HCT116 (cell line): ENCODE results near the gene RCOR1. TPM values are rescaled to one million over a fixed set of nuclear protein-coding genes. Genes with fewer than 3 reads are reported as not detected.

Experiments used
- ATAC-seq: fragments of 200-7000 bp; cut with Tn5 transposase; 2 replicates; pipeline ENCODE4 v1.9.1; 2020; ENCODE audit warnings: mild to moderate bottlenecking, moderate library complexity
- BruUV-seq: library from RNA; stranded (reverse); fragments of 400-500 nt; replicated peaks from 2 replicates; lab custom pipeline; 2021; lab: Mats Ljungman, UMichigan
- CTCF ChIA-PET: fragments of 300-600 bp; sonication (Branson Sonifier 250); formaldehyde crosslinking; loops from one replicate; lab custom pipeline; 2021; ENCODE audit warnings: antibody characterized with exemption; lab: Charles Lee
- POLR2A ChIA-PET: fragments of 300-600, 350-600 bp; sonication (Branson Sonifier 250); formaldehyde crosslinking; loops from one replicate; lab custom pipeline; 2021; ENCODE audit warnings: antibody characterized with exemption; lab: Charles Lee
- RAD21 ChIA-PET, 2 experiments: fragments of 300-600 bp; sonication (Branson Sonifier 250); formaldehyde crosslinking; loops; one replicate each; lab custom pipeline; 2023; ENCODE audit warnings: low total read pairs in 2 of 2; ENCODE audit not compliant: uncharacterized antibody in 2 of 2, unreplicated experiment in 2 of 2, low non-redundant PET in 1 of 2; lab: Charles Lee
- DNase-seq: peaks from one replicate; pipeline ENCODE4 v3.0.0-alpha.2; 2010; ENCODE audit warnings: low read depth, low spot score
- H2AFZ ChIP-seq: fragments of 200-600 bp; shearing (Covaris generic), sonication (generic); 2 replicates; pipeline ENCODE4 v1.6.1; 2017; ENCODE audit warnings: low read depth, mixed run types, mixed read lengths, antibody characterized with exemption, low read length; ENCODE audit not compliant: poor library complexity, severe bottlenecking
- H3K27ac ChIP-seq: 2 replicates; pipeline ENCODE4 v1.5.1; 2012; ENCODE audit warnings: low read depth, low read length
- H3K27me3 ChIP-seq: fragments of 200-600 bp; sonication (generic); 2 replicates; pipeline ENCODE4 v1.6.1; 2016; ENCODE audit warnings: mixed run types, low read length, mixed read lengths; ENCODE audit not compliant: insufficient read depth
- H3K36me3 ChIP-seq, 2 experiments: fragments of 200-500 bp in 1 of 2; fragments of 200-600 bp in 1 of 2; sonication (Bioruptor generic) in 1 of 2; sonication (generic) in 1 of 2; 2 replicates each; pipeline versions ENCODE4 v1.5.1 to v1.6.1; 2014 to 2016; ENCODE audit warnings: low read length in 2 of 2, inconsistent platforms in 1 of 2, mixed read lengths in 1 of 2, mixed run types in 1 of 2; ENCODE audit not compliant: insufficient read depth in 2 of 2, control insufficient read depth in 1 of 2
- H3K4me1 ChIP-seq, 2 experiments: fragments of 200-600 bp in 1 of 2; sonication (generic) in 1 of 2; 2 replicates each; pipeline versions ENCODE4 v1.5.1 to v1.6.1; 2012 to 2017; ENCODE audit warnings: low read length in 2 of 2, inconsistent platforms in 1 of 2, mild to moderate bottlenecking in 1 of 2, mixed read lengths in 1 of 2, mixed run types in 1 of 2, moderate library complexity in 1 of 2; ENCODE audit not compliant: insufficient read depth in 2 of 2, control insufficient read depth in 1 of 2
- H3K4me2 ChIP-seq: fragments of 200-600 bp; sonication (generic); 2 replicates; pipeline ENCODE4 v1.6.1; 2017; ENCODE audit warnings: mixed run types, low read length, mixed read lengths
- H3K4me3 ChIP-seq, 2 experiments: fragments of 200-600 bp in 1 of 2; sonication (generic) in 1 of 2; replicated peaks in 1 of 2; 2 replicates each; pipeline ENCODE4 v1.5.1; 2011 to 2016; ENCODE audit warnings: low read length in 2 of 2, control low read depth in 1 of 2, low read depth in 1 of 2, mild to moderate bottlenecking in 1 of 2, mixed read lengths in 1 of 2, mixed run types in 1 of 2
- H3K79me2 ChIP-seq: fragments of 200-600 bp; sonication (generic); 2 replicates; pipeline ENCODE4 v1.6.1; 2017; ENCODE audit warnings: mild to moderate bottlenecking, mixed run types, low read length, moderate library complexity, mixed read lengths; ENCODE audit not compliant: insufficient read depth
- H3K9ac ChIP-seq: fragments of 200-600 bp; sonication (generic); 2 replicates; pipeline ENCODE4 v1.6.1; 2016; ENCODE audit warnings: low read length, mixed read lengths
- H3K9me2 ChIP-seq: fragments of 200-600 bp; sonication (generic), shearing (Covaris generic); 2 replicates; pipeline ENCODE4 v1.6.1; 2017; ENCODE audit warnings: mixed run types, mild to moderate bottlenecking, moderate library complexity; ENCODE audit not compliant: insufficient read depth
- H3K9me3 ChIP-seq, 2 experiments: fragments of 200-500 bp in 1 of 2; fragments of 200-600 bp in 1 of 2; sonication (Bioruptor generic) in 1 of 2; sonication (generic) in 1 of 2; 2 replicates each; pipeline ENCODE4 v1.6.1; 2014 to 2017; ENCODE audit warnings: low read length in 2 of 2, mixed read lengths in 2 of 2, inconsistent platforms in 1 of 2, low read depth in 1 of 2, mild to moderate bottlenecking in 1 of 2, mixed run types in 1 of 2, moderate library complexity in 1 of 2; ENCODE audit not compliant: control insufficient read depth in 1 of 2, insufficient read depth in 1 of 2
- H4K20me1 ChIP-seq: fragments of 200-600 bp; sonication (generic), shearing (Covaris generic); 2 replicates; pipeline ENCODE4 v1.6.1; 2017; ENCODE audit warnings: mixed run types, mild to moderate bottlenecking, moderate library complexity; ENCODE audit not compliant: insufficient read depth
- CBX3 ChIP-seq: IDR thresholded peaks from 2 replicates; pipeline ENCODE4 v1.6.1; 2012; ENCODE audit warnings: low read depth
- EGR1 ChIP-seq: IDR thresholded peaks from 2 replicates; pipeline ENCODE4 v1.6.1; 2012; ENCODE audit warnings: low read depth
- EZH2 ChIP-seq: fragments of 200-600 bp; sonication (generic); IDR thresholded peaks from 2 replicates; pipeline ENCODE4 v1.6.1; 2017; ENCODE audit warnings: antibody characterized with exemption, mixed run types
- EZH2phosphoT487 ChIP-seq: fragments of 200-600 bp; IDR thresholded peaks from 2 replicates; pipeline ENCODE4 v1.6.1; 2018; ENCODE audit warnings: antibody characterized with exemption, borderline replicate concordance
- FOSL1 ChIP-seq: IDR thresholded peaks from 2 replicates; pipeline ENCODE4 v1.6.1; 2012; ENCODE audit warnings: low read depth
- JUND ChIP-seq: IDR thresholded peaks from 2 replicates; pipeline ENCODE4 v1.6.1; 2012
- POLR2A ChIP-seq: IDR thresholded peaks from 2 replicates; pipeline ENCODE4 v1.7.0; 2011; ENCODE audit warnings: borderline replicate concordance; ENCODE audit not compliant: insufficient read depth, insufficient read length; ENCODE audit errors: extremely low read depth
- POLR2AphosphoS5 ChIP-seq: IDR thresholded peaks from 2 replicates; pipeline ENCODE4 v1.6.1; 2011; ENCODE audit warnings: mild to moderate bottlenecking, low read depth, low read length, moderate library complexity
- SIN3A ChIP-seq: IDR thresholded peaks from 2 replicates; pipeline ENCODE4 v1.6.1; 2012; ENCODE audit warnings: low read depth
- SP1 ChIP-seq: IDR thresholded peaks from 2 replicates; pipeline ENCODE4 v1.6.1; 2012; ENCODE audit warnings: low read depth
- SRF ChIP-seq: IDR thresholded peaks from 2 replicates; pipeline ENCODE4 v1.6.1; 2012; ENCODE audit warnings: low read depth
- TCF7L2 ChIP-seq: IDR thresholded peaks from 2 replicates; pipeline ENCODE4 v1.7.0; 2011; ENCODE audit warnings: borderline replicate concordance, inconsistent platforms; ENCODE audit not compliant: insufficient read depth, insufficient read length; ENCODE audit errors: extremely low read depth
- YY1 ChIP-seq: IDR thresholded peaks from 2 replicates; pipeline ENCODE4 v1.6.1; 2011; ENCODE audit warnings: low read length, low read depth, moderate library complexity, mild to moderate bottlenecking; ENCODE audit not compliant: insufficient replicate concordance; ENCODE audit errors: extremely low read depth
- ZNF274 ChIP-seq: fragments of 200-500 bp; sonication (Bioruptor generic); IDR thresholded peaks from 2 replicates; pipeline ENCODE4 v1.6.1; 2014; ENCODE audit warnings: mild to moderate bottlenecking, low read depth, low read length, inconsistent platforms
- intact Hi-C: fragments of 100-400 bp; cut with micrococcal nuclease; formaldehyde crosslinking; loops from 2 replicates; pipeline ENCODE4 v1.10.0; 2022
- total RNA-seq: library from RNA; stranded (reverse); gene quantifications from one replicate; pipeline ENCODE4 v1.2.1, GENCODE V29; 2021; ENCODE audit not compliant: unreplicated experiment
- TF ChIP-seq, protein P1 (sequence below): IDR thresholded peaks from 2 replicates; pipeline ENCODE4 v1.6.1; 2012
- TF ChIP-seq, protein P2 (sequence below): IDR thresholded peaks from 2 replicates; pipeline ENCODE4 v1.6.1; 2012
- TF ChIP-seq, protein P3 (sequence below): IDR thresholded peaks from 2 replicates; pipeline ENCODE4 v1.6.1; 2011; ENCODE audit warnings: mild to moderate bottlenecking, low read length, moderate library complexity; ENCODE audit not compliant: insufficient replicate concordance; ENCODE audit errors: extremely low read depth

Gene RCOR1
- total RNA-seq, 1 experiment from 2014 or later, result 30.7 TPM

DNA sequence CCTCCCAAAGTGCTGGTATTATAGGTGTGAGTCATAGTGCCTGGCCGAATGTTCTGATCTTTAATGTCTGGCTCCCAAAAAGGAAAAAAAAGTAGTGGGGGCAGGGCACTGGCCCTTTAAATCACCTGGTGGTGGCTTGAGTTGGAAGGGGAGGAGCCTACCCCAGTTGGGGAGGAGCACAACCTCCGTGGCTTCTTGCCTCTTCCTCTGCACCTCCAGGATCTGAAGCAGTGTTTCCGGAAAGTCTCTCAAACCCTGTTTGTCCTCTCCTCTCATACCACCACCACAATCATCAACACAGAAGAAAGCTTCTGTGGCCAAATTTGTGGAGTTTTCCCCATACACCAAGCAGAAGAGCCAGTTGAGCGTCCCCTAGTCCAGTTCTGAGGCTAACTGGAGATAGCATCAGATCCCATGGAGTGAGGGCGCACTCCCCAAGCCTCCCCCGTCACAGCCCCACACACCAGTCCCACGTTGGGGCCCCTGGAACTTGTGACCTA, 24.3 kb upstream of the RCOR1 start (continued):
- TF ChIP-seq, protein P1, sequence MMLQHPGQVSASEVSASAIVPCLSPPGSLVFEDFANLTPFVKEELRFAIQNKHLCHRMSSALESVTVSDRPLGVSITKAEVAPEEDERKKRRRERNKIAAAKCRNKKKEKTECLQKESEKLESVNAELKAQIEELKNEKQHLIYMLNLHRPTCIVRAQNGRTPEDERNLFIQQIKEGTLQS, result no peak
- no peak for TF ChIP-seq EGR1
- TF ChIP-seq EZH2phosphoT487, result no peak
- TF ChIP-seq CBX3, result no peak
- TF ChIP-seq YY1, result no peak
- peak; percentile 31 for TF ChIP-seq TCF7L2
- TF ChIP-seq EZH2, result no peak
- TF ChIP-seq SP1, result peak; percentile 50
- TF ChIP-seq SIN3A, result no peak
- TF ChIP-seq, protein P2, sequence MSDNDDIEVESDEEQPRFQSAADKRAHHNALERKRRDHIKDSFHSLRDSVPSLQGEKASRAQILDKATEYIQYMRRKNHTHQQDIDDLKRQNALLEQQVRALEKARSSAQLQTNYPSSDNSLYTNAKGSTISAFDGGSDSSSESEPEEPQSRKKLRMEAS, result no peak
- no peak for TF ChIP-seq ZNF274

DNA sequence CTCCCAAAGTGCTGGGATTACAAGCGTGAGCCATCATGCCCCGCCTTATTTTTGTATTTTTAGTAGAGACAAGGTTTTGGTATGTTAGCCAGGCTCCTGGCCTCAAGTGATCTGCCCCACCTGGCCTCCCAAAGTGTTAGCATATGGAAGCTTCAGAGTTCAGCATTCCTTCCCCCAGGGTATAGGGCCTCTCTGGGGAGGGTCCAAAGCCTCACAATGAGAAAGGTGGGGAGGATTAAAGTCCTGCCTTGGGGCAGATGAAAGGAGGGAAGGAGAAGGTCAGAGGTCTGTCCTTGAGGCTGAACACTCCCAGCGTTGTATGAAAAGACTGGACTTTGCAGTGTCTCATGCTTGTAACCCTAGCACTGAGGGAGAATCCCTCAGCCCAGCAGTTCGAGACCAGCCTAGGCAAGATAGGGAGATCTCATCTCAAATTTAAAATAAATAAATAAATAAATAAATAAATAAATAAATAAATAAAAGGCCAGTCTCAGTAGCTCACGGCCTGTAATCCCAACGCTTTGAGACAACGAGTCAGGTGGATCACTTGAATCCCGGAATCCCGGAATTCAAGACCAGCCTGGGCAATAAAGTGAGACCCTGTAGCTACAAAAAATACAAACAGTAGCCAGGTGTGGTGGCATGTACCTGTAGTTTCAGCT, 22.0 kb upstream of the RCOR1 start:
- Histone ChIP-seq H3K36me3 (no peaks in the 10 kb centered on the region), H3K4me1 (peaks cover 16 to 26% of the 10 kb centered on the region in 2 experiments), H3K27ac (no peak overlapping the region), H3K9me2 (no peaks in the 10 kb centered on the region), H4K20me1 (no peaks in the 10 kb centered on the region), H3K27me3 (no peaks in the 10 kb centered on the region), H2AFZ (no peak overlapping the region), H3K4me2 (no peak overlapping the region), H3K9ac (no peak overlapping the region)
- CTCF ChIA-PET, result no interaction called here
- BruUV-seq, result no TSS peak
- RAD21 ChIA-PET, result no interaction called here
- DNase-seq, result no peak
- no peak for TF ChIP-seq EZH2phosphoT487
- no peak for TF ChIP-seq SRF
- no peak for TF ChIP-seq POLR2AphosphoS5
- no peak for TF ChIP-seq TCF7L2
- TF ChIP-seq POLR2A, result no peak
- no peak for TF ChIP-seq JUND
- no peak for TF ChIP-seq FOSL1
- TF ChIP-seq, protein P3, sequence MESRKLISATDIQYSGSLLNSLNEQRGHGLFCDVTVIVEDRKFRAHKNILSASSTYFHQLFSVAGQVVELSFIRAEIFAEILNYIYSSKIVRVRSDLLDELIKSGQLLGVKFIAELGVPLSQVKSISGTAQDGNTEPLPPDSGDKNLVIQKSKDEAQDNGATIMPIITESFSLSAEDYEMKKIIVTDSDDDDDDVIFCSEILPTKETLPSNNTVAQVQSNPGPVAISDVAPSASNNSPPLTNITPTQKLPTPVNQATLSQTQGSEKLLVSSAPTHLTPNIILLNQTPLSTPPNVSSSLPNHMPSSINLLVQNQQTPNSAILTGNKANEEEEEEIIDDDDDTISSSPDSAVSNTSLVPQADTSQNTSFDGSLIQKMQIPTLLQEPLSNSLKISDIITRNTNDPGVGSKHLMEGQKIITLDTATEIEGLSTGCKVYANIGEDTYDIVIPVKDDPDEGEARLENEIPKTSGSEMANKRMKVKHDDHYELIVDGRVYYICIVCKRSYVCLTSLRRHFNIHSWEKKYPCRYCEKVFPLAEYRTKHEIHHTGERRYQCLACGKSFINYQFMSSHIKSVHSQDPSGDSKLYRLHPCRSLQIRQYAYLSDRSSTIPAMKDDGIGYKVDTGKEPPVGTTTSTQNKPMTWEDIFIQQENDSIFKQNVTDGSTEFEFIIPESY, result no peak
- no peak for TF ChIP-seq EGR1
- no peak for TF ChIP-seq ZNF274
- TF ChIP-seq YY1, result no peak
- no peak for TF ChIP-seq SP1
- TF ChIP-seq, all 23 proteins: peak for 0
- Histone ChIP-seq H3K79me2 (no peaks in the 10 kb centered on the region), H3K4me3 (no peak overlapping the region), H3K9me3 (no peaks in the 10 kb centered on the region)
- intact Hi-C loops, result no loop called here
- POLR2A ChIA-PET, result no interaction called here
- no peak for ATAC-seq
